ENCODE results near the gene CD276. TPM values are rescaled to one million over a fixed set of nuclear protein-coding genes. Genes with fewer than 3 reads are reported as not detected.

The CD276 gene
- total RNA-seq, 1 donor from 2014 or later, result 5.1 TPM

- intact Hi-C loops (cut with micrococcal nuclease), result no loop called here
Observed at GRCh38 chr15:73746261-73746660, 62.1 kb downstream of the CD276 start.

- intact Hi-C loops (cut with micrococcal nuclease), result no loop called here
Observed at GRCh38 chr15:73746883-73747282, 62.7 kb downstream of the CD276 start.

GRCh38 chr15:73747847-73748590, 63.8 kb downstream of the CD276 start:
- intact Hi-C loops (cut with micrococcal nuclease), result no loop called here

- intact Hi-C loops (cut with micrococcal nuclease), result no loop called here
Observed at GRCh38 chr15:73748730-73749129, 64.5 kb downstream of the CD276 start.

- intact Hi-C loops (cut with micrococcal nuclease), result no loop called here
Observed at GRCh38 chr15:73749533-73749932, 65.3 kb downstream of the CD276 start.

GRCh38 chr15:73749971-73750370, 65.8 kb downstream of the CD276 start:
- intact Hi-C loops (cut with micrococcal nuclease), result no loop called here

- intact Hi-C loops (cut with micrococcal nuclease), result no loop called here
Observed at GRCh38 chr15:73750438-73750837, 66.3 kb downstream of the CD276 start.

GRCh38 chr15:73750951-73751350, 66.8 kb downstream of the CD276 start:
- intact Hi-C loops (cut with micrococcal nuclease), result no loop called here

- intact Hi-C loops (cut with micrococcal nuclease), result no loop called here
Observed at GRCh38 chr15:73751511-73751898, 67.3 kb downstream of the CD276 start.

- intact Hi-C loops (cut with micrococcal nuclease), result no loop called here
Observed at GRCh38 chr15:73751899-73752805, 68.0 kb downstream of the CD276 start.

GRCh38 chr15:73752806-73753193, 68.6 kb downstream of the CD276 start:
- intact Hi-C loops (cut with micrococcal nuclease), result no loop called here

GRCh38 chr15:73753250-73754130, 69.3 kb downstream of the CD276 start, which contains the start of gene INSYN1:
TSS of gene INSYN1 (minus strand) at chr15:73753351. CDS start at chr15:73751130, 2,221 bp downstream.
- intact Hi-C loops (cut with micrococcal nuclease), result no loop called here

GRCh38 chr15:73754461-73754860, 70.3 kb downstream of the CD276 start:
- intact Hi-C loops (cut with micrococcal nuclease), result no loop called here

GRCh38 chr15:73755481-73755880, 71.3 kb downstream of the CD276 start:
- intact Hi-C loops (cut with micrococcal nuclease), result no loop called here

GRCh38 chr15:73755946-73756345, 71.8 kb downstream of the CD276 start:
- intact Hi-C loops (cut with micrococcal nuclease), result no loop called here

- intact Hi-C loops (cut with micrococcal nuclease), result no loop called here
Observed at GRCh38 chr15:73756390-73756789, 72.2 kb downstream of the CD276 start.

- intact Hi-C loops (cut with micrococcal nuclease), result no loop called here
Observed at GRCh38 chr15:73756947-73757513, 72.8 kb downstream of the CD276 start.

- intact Hi-C loops (cut with micrococcal nuclease), result no loop called here
Observed at GRCh38 chr15:73757571-73757970, 73.4 kb downstream of the CD276 start.

- intact Hi-C loops (cut with micrococcal nuclease), result no loop called here
Observed at GRCh38 chr15:73758461-73758860, 74.3 kb downstream of the CD276 start.

- intact Hi-C loops (cut with micrococcal nuclease), result no loop called here
Observed at GRCh38 chr15:73760330-73761329, 76.4 kb downstream of the CD276 start.

All from T-helper 1 cell treated with Interleukin-12 subunit alpha and Interleukin-12 subunit beta and Interleukin-4 antibody, amounts not matched to agents 30 ng/mL and 1 ng/mL, for 36 hours (primary cell).